ENCODE results near the gene ECHDC3.

The ECHDC3 gene

DNA sequence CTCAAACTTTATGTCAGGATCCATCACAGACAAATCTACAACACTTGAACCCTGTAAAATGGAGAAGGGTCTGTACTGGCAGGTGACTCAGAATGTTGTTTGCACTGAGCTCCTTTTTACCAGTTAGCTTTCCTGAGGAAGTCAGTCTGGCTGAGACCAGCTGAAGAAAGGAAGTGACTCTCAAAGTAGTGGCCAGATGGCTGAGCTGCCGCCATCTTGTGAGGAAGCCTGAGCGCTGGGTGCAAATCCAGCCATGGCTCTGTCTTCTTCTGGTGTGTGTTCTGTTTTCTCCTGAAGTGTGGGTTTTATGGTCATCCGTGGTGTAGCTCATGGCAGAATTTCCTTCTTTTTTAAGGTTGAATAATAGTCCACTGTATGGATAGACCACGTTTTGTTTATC lies 25.5 kb upstream of the ECHDC3 start:
- TF ChIP-seq ZNF10 (tag by site-specific recombination; IDR thresholded peaks at IDR 0.05), result no peak
- TF ChIP-seq, protein P1, sequence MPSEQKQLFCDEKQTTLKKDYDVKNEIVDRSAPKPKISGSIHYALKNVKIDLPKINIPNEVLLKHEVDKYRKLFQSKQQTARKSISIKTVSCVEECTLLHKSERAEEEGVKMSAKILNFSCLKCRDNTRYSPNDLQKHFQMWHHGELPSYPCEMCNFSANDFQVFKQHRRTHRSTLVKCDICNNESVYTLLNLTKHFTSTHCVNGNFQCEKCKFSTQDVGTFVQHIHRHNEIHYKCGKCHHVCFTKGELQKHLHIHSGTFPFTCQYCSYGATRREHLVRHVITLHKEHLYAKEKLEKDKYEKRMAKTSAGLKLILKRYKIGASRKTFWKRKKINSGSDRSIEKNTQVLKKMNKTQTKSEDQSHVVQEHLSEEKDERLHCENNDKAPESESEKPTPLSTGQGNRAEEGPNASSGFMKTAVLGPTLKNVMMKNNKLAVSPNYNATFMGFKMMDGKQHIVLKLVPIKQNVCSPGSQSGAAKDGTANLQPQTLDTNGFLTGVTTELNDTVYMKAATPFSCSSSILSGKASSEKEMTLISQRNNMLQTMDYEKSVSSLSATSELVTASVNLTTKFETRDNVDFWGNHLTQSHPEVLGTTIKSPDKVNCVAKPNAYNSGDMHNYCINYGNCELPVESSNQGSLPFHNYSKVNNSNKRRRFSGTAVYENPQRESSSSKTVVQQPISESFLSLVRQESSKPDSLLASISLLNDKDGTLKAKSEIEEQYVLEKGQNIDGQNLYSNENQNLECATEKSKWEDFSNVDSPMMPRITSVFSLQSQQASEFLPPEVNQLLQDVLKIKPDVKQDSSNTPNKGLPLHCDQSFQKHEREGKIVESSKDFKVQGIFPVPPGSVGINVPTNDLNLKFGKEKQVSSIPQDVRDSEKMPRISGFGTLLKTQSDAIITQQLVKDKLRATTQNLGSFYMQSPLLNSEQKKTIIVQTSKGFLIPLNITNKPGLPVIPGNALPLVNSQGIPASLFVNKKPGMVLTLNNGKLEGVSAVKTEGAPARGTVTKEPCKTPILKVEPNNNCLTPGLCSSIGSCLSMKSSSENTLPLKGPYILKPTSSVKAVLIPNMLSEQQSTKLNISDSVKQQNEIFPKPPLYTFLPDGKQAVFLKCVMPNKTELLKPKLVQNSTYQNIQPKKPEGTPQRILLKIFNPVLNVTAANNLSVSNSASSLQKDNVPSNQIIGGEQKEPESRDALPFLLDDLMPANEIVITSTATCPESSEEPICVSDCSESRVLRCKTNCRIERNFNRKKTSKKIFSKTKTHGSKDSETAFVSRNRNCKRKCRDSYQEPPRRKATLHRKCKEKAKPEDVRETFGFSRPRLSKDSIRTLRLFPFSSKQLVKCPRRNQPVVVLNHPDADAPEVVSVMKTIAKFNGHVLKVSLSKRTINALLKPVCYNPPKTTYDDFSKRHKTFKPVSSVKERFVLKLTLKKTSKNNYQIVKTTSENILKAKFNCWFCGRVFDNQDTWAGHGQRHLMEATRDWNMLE (tag by site-specific recombination; conservative IDR thresholded peaks at IDR 0.05; ENCODE audit: low read depth), result no peak
- CTCF ChIA-PET, result interaction anchor here (0.6 to 1.0 kb wide), 3 partner anchors 8 to 41 kb away, joined by 3 to 7 read pairs (median 3); no protein-coding TSS in a partner anchor
- Histone ChIP-seq H3K4me1 (ENCODE audit: control insufficient read depth, insufficient read depth, low read length) (no peaks in the 10 kb centered on the region), H3K9me3 (ENCODE audit: control insufficient read depth, insufficient read depth, low read depth, low read length) (no peaks in the 10 kb centered on the region), H3K4me3 (ENCODE audit: low read depth, low read length) (no peak overlapping the region), H3K27ac (ENCODE audit: extremely low read depth, low read depth, low read length) (no peak overlapping the region), H3K36me3 (ENCODE audit: control insufficient read depth in 2 of 2, insufficient read depth in 1 of 2, low read length in 2 of 2) (no peaks in the 10 kb centered on the region)
- POLR2A ChIA-PET, result no interaction called here

DNA sequence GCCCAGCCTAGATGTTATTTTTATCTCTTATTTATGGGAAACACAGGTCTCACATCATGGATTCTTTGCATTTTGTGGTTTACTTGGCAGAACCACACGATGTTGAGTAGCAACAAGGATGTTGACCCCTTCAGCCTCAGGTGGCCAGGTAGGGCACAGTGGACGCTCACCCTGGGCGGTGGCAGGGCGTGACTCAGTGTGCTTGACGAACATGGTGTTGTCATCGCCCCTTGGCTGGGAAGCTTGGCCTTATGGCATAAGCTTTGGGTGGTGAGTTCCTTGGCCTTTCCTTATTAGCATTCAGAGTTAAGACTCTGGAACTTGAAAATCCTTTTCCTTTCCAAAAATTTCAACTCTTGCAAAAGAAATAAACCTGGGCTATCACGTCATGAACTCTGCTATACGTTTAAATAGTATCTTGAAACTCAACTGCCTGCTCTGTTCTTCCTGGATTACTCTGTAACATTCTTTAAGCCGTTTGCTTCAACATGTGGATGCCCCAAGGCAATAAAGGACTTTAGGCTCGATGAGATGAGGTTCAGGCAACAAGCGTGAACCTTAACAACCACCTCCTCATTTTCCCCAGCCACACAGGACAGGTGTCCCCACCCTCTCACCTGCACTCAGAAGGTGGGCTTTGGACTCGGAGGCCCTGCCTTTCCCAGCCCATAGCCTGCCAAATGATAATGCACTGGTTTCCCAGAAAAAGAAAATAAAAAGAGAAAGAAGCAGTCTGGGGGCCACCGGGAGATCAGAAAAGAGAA lies 22.5 kb upstream of the ECHDC3 start:
- no peaks in the 10 kb centered on the region for H3K4me1 ChIP-seq (ENCODE audit: control insufficient read depth, insufficient read depth, low read length)
- no peak overlapping the region for H3K4me3 ChIP-seq (ENCODE audit: low read depth, low read length)
- no peaks in the 10 kb centered on the region for H3K36me3 ChIP-seq (ENCODE audit: control insufficient read depth in 2 of 2, insufficient read depth in 1 of 2, low read length in 2 of 2)
- CTCF ChIA-PET, result interaction anchor here (0.8 to 1.0 kb wide), 2 partner anchors 20 to 204 kb away, joined by 3 read pairs; no protein-coding TSS in a partner anchor
- no peak for TF ChIP-seq GLIS1 (tag by site-specific recombination; IDR thresholded peaks at IDR 0.05)
- TF ChIP-seq, protein P2, sequence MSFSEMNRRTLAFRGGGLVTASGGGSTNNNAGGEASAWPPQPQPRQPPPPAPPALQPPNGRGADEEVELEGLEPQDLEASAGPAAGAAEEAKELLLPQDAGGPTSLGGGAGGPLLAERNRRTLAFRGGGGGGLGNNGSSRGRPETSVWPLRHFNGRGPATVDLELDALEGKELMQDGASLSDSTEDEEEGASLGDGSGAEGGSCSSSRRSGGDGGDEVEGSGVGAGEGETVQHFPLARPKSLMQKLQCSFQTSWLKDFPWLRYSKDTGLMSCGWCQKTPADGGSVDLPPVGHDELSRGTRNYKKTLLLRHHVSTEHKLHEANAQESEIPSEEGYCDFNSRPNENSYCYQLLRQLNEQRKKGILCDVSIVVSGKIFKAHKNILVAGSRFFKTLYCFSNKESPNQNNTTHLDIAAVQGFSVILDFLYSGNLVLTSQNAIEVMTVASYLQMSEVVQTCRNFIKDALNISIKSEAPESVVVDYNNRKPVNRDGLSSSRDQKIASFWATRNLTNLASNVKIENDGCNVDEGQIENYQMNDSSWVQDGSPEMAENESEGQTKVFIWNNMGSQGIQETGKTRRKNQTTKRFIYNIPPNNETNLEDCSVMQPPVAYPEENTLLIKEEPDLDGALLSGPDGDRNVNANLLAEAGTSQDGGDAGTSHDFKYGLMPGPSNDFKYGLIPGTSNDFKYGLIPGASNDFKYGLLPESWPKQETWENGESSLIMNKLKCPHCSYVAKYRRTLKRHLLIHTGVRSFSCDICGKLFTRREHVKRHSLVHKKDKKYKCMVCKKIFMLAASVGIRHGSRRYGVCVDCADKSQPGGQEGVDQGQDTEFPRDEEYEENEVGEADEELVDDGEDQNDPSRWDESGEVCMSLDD (tag by site-specific recombination; IDR thresholded peaks at IDR 0.05), result no peak
- no peak for TF ChIP-seq ZNF132 (tag by site-specific recombination; IDR thresholded peaks at IDR 0.05; ENCODE audit: borderline replicate concordance)
- TF ChIP-seq ZNF701 (tag by site-specific recombination; IDR thresholded peaks at IDR 0.05), result no peak
- no peak for TF ChIP-seq YY1 (tag by site-specific recombination; IDR thresholded peaks at IDR 0.05)
- no peak for TF ChIP-seq ZNF549 (tag by site-specific recombination; IDR thresholded peaks at IDR 0.05)
- no peak for TF ChIP-seq KLF7 (tag by site-specific recombination; IDR thresholded peaks at IDR 0.05; ENCODE audit: borderline replicate concordance)
- TF ChIP-seq ZNF121 (tag by site-specific recombination; IDR thresholded peaks at IDR 0.05), result no peak
- TF ChIP-seq ZNF837 (tag by site-specific recombination; IDR thresholded peaks at IDR 0.05), result no peak
- no peak for TF ChIP-seq ZNF664 (tag by site-specific recombination; IDR thresholded peaks at IDR 0.05)
- TF ChIP-seq YY2 (tag by site-specific recombination; IDR thresholded peaks at IDR 0.05), result no peak
- no peak for TF ChIP-seq ZNF155 (tag by site-specific recombination; IDR thresholded peaks at IDR 0.05)
- TF ChIP-seq ZNF341 (tag by site-specific recombination; IDR thresholded peaks at IDR 0.05; ENCODE audit: low read depth), result no peak
- no peak overlapping the region for H3K27ac ChIP-seq (ENCODE audit: extremely low read depth, low read depth, low read length)
- H3K9me3 ChIP-seq (ENCODE audit: control insufficient read depth, insufficient read depth, low read depth, low read length), result no peaks in the 10 kb centered on the region
- POLR2A ChIA-PET, result no interaction called here

Measured in HEK293 (cell line).